Activated effector memory CD4-positive, alpha-beta T cell treated with Interleukin-2 at 50 U/mL for 16 hours (primary cell): Measurements from ENCODE around the gene GPC5.
"Not testable (repeated sequence)": the region's sequence is repeated elsewhere in the genome, so short reads cannot be mapped to it uniquely, and the experiment has no call there.

Experiments used
- DNase-seq: peaks from one replicate; pipeline ENCODE4 v3.0.0-alpha.2; 2020

The GPC5 gene

GRCh38 chr13:92823059-92823458 is 1424.6 kb downstream of the GPC5 start:
- DNase-seq, result no peak

- no peak for DNase-seq
These were observed 1427.6 kb downstream of the GPC5 start for GRCh38 chr13:92825938-92826596.

- DNase-seq, result no peak
These were observed 1429.1 kb downstream of the GPC5 start for GRCh38 chr13:92827503-92827902.

GRCh38 chr13:92829930-92830329 is 1431.5 kb downstream of the GPC5 start:
- DNase-seq, result no peak

- no peak for DNase-seq
These were observed 1432.4 kb downstream of the GPC5 start for GRCh38 chr13:92830821-92831220.

- DNase-seq, result no peak
These were observed 1434.7 kb downstream of the GPC5 start for GRCh38 chr13:92833071-92833470.

GRCh38 chr13:92836171-92836570 is 1437.8 kb downstream of the GPC5 start:
- DNase-seq, result no peak

GRCh38 chr13:92838786-92839185 is 1440.4 kb downstream of the GPC5 start:
- no peak for DNase-seq

- DNase-seq, result no peak
These were observed 1443.7 kb downstream of the GPC5 start for GRCh38 chr13:92842145-92842544.

- DNase-seq, result no peak
These were observed 1445.1 kb downstream of the GPC5 start for GRCh38 chr13:92843549-92843948.

GRCh38 chr13:92849381-92849780 is 1451.0 kb downstream of the GPC5 start:
- DNase-seq, result no peak

GRCh38 chr13:92864584-92865284 is 1466.3 kb downstream of the GPC5 start:
- no peak for DNase-seq

- no peak for DNase-seq
These were observed 1474.6 kb downstream of the GPC5 start for GRCh38 chr13:92873029-92873428.

GRCh38 chr13:92886535-92887077 is 1488.2 kb downstream of the GPC5 start:
- no peak for DNase-seq

GRCh38 chr13:92894447-92894846 is 1496.0 kb downstream of the GPC5 start:
- DNase-seq, result no peak

GRCh38 chr13:92896842-92897241 is 1498.4 kb downstream of the GPC5 start:
- DNase-seq, result no peak

- not testable (repeated sequence) for DNase-seq
These were observed 1500.5 kb downstream of the GPC5 start for GRCh38 chr13:92898946-92899345.

- DNase-seq, result no peak
These were observed 1502.0 kb downstream of the GPC5 start for GRCh38 chr13:92900446-92900845.

GRCh38 chr13:92901739-92902138 is 1503.3 kb downstream of the GPC5 start:
- no peak for DNase-seq

- DNase-seq, result no peak
These were observed 1514.2 kb downstream of the GPC5 start for GRCh38 chr13:92912629-92913028.

GRCh38 chr13:92913840-92914239 is 1515.4 kb downstream of the GPC5 start:
- no peak for DNase-seq
